ENCODE measurements around the gene COL27A1. TPM values are rescaled to one million over a fixed set of nuclear protein-coding genes. Genes with fewer than 3 reads are reported as not detected.
A peak's percentile ranks its signal among the peaks of the same experiment; 100 is the strongest.

COL27A1 gene
- polyA plus RNA-seq, 1 donor (not counting 4 experiments of a cell fraction or from before 2014, with no cell fraction given): 14.0 TPM

DNA sequence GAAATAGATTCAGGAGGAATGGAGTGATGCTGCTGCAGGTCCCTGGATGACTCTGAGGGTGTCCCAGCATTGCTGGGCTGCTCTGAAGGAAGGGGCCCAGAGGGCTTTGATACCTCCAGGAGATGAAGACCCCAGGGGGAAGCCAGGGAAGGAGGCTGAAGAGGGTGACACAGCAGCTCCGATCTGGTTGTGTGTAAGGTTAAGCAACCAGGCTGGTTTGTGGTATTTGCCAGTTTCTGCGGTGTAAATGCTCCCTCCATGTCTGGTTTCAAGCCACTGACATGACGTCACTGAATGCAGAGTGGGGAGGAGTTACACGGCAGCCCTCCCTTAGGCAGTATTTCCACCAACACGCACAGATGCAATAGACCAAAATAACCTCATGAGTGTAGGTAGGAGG lies 127.6 kb downstream of the COL27A1 start:
- H3K27ac ChIP-seq (ENCODE audit: control insufficient read depth, insufficient read depth, low read length): peak overlapping the region; percentile 82
- peaks cover 45% of the 10 kb centered on the region for H3K4me1 ChIP-seq (ENCODE audit: control insufficient read depth, extremely low read depth, insufficient read depth, low read length)
- H3K4me2 ChIP-seq (ENCODE audit: control insufficient read depth, extremely low read depth, insufficient read depth, low read depth, low read length): peak overlapping the region; percentile 49
- H4K20me1 ChIP-seq (ENCODE audit: control insufficient read depth, extremely low read depth, insufficient read depth, low read length): no peaks in the 10 kb centered on the region
- H3K36me3 ChIP-seq (ENCODE audit: control insufficient read depth in 2 of 2, extremely low read depth in 1 of 2, insufficient read depth in 2 of 2, low read length in 2 of 2): peaks cover 3 to 8% of the 10 kb centered on the region in 2 experiments
- dilution Hi-C loops (cut with MboI; ENCODE audit: extremely low pct_ligation_motif_present, low sequenced_read_pairs): no loop called here
- peak; percentile 77 for FAIRE-seq
- peaks cover 2% of the 10 kb centered on the region for H3K79me2 ChIP-seq (ENCODE audit: control insufficient read depth, insufficient read depth, low read length)
- H3K27me3 ChIP-seq (ENCODE audit: control insufficient read depth, extremely low read depth, insufficient read depth, low read length): no peaks in the 10 kb centered on the region
- no peak for DNase-seq (ENCODE audit: low read depth, low spot score)
- peak overlapping the region; percentile 59 for H3K9ac ChIP-seq (ENCODE audit: control insufficient read depth, extremely low read depth, insufficient read depth, low read length)
- H3K4me3 ChIP-seq (ENCODE audit: control insufficient read depth in 2 of 3, extremely low read depth in 1 of 3, insufficient read depth in 2 of 3, low read depth in 1 of 3, low read length in 3 of 3): no peak overlapping the region
- no peak overlapping the region for H2AFZ ChIP-seq (ENCODE audit: control insufficient read depth, low read length)
- TF ChIP-seq EZH2 (IDR thresholded peaks at IDR 0.05; ENCODE audit: low read length): no peak
- TF ChIP-seq, protein P1, sequence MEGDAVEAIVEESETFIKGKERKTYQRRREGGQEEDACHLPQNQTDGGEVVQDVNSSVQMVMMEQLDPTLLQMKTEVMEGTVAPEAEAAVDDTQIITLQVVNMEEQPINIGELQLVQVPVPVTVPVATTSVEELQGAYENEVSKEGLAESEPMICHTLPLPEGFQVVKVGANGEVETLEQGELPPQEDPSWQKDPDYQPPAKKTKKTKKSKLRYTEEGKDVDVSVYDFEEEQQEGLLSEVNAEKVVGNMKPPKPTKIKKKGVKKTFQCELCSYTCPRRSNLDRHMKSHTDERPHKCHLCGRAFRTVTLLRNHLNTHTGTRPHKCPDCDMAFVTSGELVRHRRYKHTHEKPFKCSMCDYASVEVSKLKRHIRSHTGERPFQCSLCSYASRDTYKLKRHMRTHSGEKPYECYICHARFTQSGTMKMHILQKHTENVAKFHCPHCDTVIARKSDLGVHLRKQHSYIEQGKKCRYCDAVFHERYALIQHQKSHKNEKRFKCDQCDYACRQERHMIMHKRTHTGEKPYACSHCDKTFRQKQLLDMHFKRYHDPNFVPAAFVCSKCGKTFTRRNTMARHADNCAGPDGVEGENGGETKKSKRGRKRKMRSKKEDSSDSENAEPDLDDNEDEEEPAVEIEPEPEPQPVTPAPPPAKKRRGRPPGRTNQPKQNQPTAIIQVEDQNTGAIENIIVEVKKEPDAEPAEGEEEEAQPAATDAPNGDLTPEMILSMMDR (optimal IDR thresholded peaks at IDR 0.05 in 1 of 3, IDR thresholded peaks at IDR 0.05 in 1 of 3, conservative IDR thresholded peaks at IDR 0.05 in 1 of 3; ENCODE audit: extremely low read depth in 1 of 3, insufficient read depth in 2 of 3, low read length in 3 of 3): no peak
- no peaks in the 10 kb centered on the region for H3K9me1 ChIP-seq (ENCODE audit: control insufficient read depth, extremely low read depth, insufficient read depth, low read length)
- no peaks in the 10 kb centered on the region for H3K9me3 ChIP-seq (ENCODE audit: control insufficient read depth, low read depth, low read length)

DNA sequence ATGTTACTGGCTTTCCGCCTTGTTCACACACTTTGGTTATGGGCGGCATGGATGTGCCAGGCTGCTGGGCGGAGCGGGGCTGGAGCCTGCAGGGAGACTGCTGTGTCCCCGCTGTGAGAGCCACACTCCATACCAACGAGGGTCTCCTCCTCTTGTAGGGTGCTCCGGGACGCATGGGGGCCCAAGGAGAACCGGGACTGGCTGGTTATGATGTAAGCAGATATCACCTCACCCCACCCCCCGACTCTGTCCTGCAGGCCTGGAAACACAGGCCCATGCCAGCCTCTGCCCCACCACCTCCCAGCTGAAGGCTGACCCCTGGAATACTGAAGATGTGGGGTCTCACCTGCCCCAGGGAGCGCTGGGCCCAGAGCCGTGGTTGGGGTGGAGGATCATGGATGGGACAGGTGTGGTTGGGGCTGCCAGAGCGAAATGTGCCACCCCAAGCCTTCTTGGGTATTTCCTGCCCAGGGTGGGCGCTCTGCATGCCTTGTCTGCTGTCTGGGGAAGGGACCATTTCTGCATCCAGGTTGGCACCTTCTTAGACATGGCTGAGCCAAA lies 128.3 kb downstream of the COL27A1 start:
- no peaks in the 10 kb centered on the region for H3K79me2 ChIP-seq (ENCODE audit: control insufficient read depth, insufficient read depth, low read length)
- FAIRE-seq (no peak), DNase-seq (ENCODE audit: low read depth, low spot score) (no peak)
- H3K27ac ChIP-seq (ENCODE audit: control insufficient read depth, insufficient read depth, low read length): peak overlapping the region; percentile 82
- H3K4me1 ChIP-seq (ENCODE audit: control insufficient read depth, extremely low read depth, insufficient read depth, low read length): peaks cover 45% of the 10 kb centered on the region
- H3K4me3 ChIP-seq (ENCODE audit: control insufficient read depth in 2 of 3, extremely low read depth in 1 of 3, insufficient read depth in 2 of 3, low read depth in 1 of 3, low read length in 3 of 3): no peak overlapping the region
- H3K9me1 ChIP-seq (ENCODE audit: control insufficient read depth, extremely low read depth, insufficient read depth, low read length): no peaks in the 10 kb centered on the region
- TF ChIP-seq, protein P1 (optimal IDR thresholded peaks at IDR 0.05 in 1 of 3, IDR thresholded peaks at IDR 0.05 in 1 of 3, conservative IDR thresholded peaks at IDR 0.05 in 1 of 3; ENCODE audit: extremely low read depth in 1 of 3, insufficient read depth in 2 of 3, low read length in 3 of 3): no peak
- TF ChIP-seq EZH2 (IDR thresholded peaks at IDR 0.05; ENCODE audit: low read length): no peak
- dilution Hi-C loops (cut with MboI; ENCODE audit: extremely low pct_ligation_motif_present, low sequenced_read_pairs): no loop called here
- no peak overlapping the region for H3K9ac ChIP-seq (ENCODE audit: control insufficient read depth, extremely low read depth, insufficient read depth, low read length)
- H3K27me3 ChIP-seq (ENCODE audit: control insufficient read depth, extremely low read depth, insufficient read depth, low read length): no peaks in the 10 kb centered on the region
- H4K20me1 ChIP-seq (ENCODE audit: control insufficient read depth, extremely low read depth, insufficient read depth, low read length): no peaks in the 10 kb centered on the region
- no peaks in the 10 kb centered on the region for H3K9me3 ChIP-seq (ENCODE audit: control insufficient read depth, low read depth, low read length)
- no peak overlapping the region for H2AFZ ChIP-seq (ENCODE audit: control insufficient read depth, low read length)
- peaks cover 3 to 8% of the 10 kb centered on the region in 2 experiments for H3K36me3 ChIP-seq (ENCODE audit: control insufficient read depth in 2 of 2, extremely low read depth in 1 of 2, insufficient read depth in 2 of 2, low read length in 2 of 2)
- no peak overlapping the region for H3K4me2 ChIP-seq (ENCODE audit: control insufficient read depth, extremely low read depth, insufficient read depth, low read depth, low read length)

Measured in keratinocyte (primary cell).